Caco-2 (cell line): Measurements from ENCODE around the gene NEURL1B. TPM values are rescaled to one million over a fixed set of nuclear protein-coding genes. Genes with fewer than 3 reads are reported as not detected.

Experiments
- BruUV-seq: library from RNA; stranded (reverse); fragments of 400-500 nt; replicated peaks from 2 replicates; lab custom pipeline; 2021; lab: Mats Ljungman, UMichigan
- CTCF ChIA-PET: fragments of 300-600 bp; sonication (Branson Sonifier 250); formaldehyde crosslinking; loops from one replicate; lab custom pipeline; 2022; ENCODE audit warnings: antibody characterized with exemption; lab: Charles Lee
- POLR2A ChIA-PET: fragments of 300-600 bp; sonication (Branson Sonifier 250); formaldehyde crosslinking; loops from one replicate; lab custom pipeline; 2022; ENCODE audit warnings: antibody characterized with exemption; lab: Charles Lee
- DNase-seq, 2 experiments: peaks; one replicate each; pipeline versions ENCODE4 v3.0.0 to v3.0.0-alpha.2; 2020 to 2022
- H3K27me3 ChIP-seq: replicated peaks from 2 replicates; pipeline ENCODE4 v1.6.0; 2011; ENCODE audit warnings: low read length; ENCODE audit not compliant: control insufficient read depth, insufficient read depth
- H3K36me3 ChIP-seq: 2 replicates; pipeline ENCODE4 v1.5.1; 2011; ENCODE audit warnings: low read length; ENCODE audit not compliant: control insufficient read depth, insufficient read depth
- H3K4me1 ChIP-seq: fragments of 250-450 bp; sonication (Bioruptor Pico); 2 replicates; pipeline ENCODE4 v1.5.1; 2020; ENCODE audit warnings: mild to moderate bottlenecking
- H3K4me3 ChIP-seq: 2 replicates; pipeline ENCODE4 v1.5.1; 2011; ENCODE audit warnings: low read depth, mild to moderate bottlenecking, control low read depth, low read length
- H3K9me3 ChIP-seq: fragments of 250-450 bp; sonication (Bioruptor Pico); 2 replicates; pipeline ENCODE4 v1.5.1; 2020; ENCODE audit warnings: mild to moderate bottlenecking, moderate library complexity
- H3K27ac Mint-ChIP-seq: one replicate; pipeline ENCODE4 v1.8.0; 2022; ENCODE audit warnings: mixed read lengths; ENCODE audit not compliant: unreplicated experiment
- H3K27me3 Mint-ChIP-seq: one replicate; pipeline ENCODE4 v1.8.0; 2022; ENCODE audit warnings: mixed read lengths; ENCODE audit not compliant: insufficient read depth, unreplicated experiment
- H3K36me3 Mint-ChIP-seq: one replicate; pipeline ENCODE4 v1.8.0; 2022; ENCODE audit warnings: mild to moderate bottlenecking, mixed read lengths; ENCODE audit not compliant: insufficient read depth, unreplicated experiment
- H3K4me1 Mint-ChIP-seq: one replicate; pipeline ENCODE4 v1.8.0; 2022; ENCODE audit warnings: low read depth, mixed read lengths; ENCODE audit not compliant: unreplicated experiment
- H3K4me3 Mint-ChIP-seq: one replicate; pipeline ENCODE4 v1.8.0; 2022; ENCODE audit warnings: mild to moderate bottlenecking, moderate library complexity, mixed read lengths; ENCODE audit not compliant: unreplicated experiment
- H3K9me3 Mint-ChIP-seq: one replicate; pipeline ENCODE4 v1.8.0; 2022; ENCODE audit warnings: mixed read lengths; ENCODE audit not compliant: unreplicated experiment
- CTCF ChIP-seq, 2 experiments: fragments of 200-600 bp in 1 of 2; IDR thresholded peaks; 1 replicate in 1 of 2; 2 replicates in 1 of 2; pipeline versions ENCODE4 v1.5.1 to v1.8.0; 2011 to 2022; ENCODE audit warnings: antibody characterized with exemption in 1 of 2, control low read depth in 1 of 2, inconsistent platforms in 1 of 2, low read depth in 1 of 2, low read length in 1 of 2, mild to moderate bottlenecking in 1 of 2, moderate library complexity in 1 of 2; ENCODE audit not compliant: insufficient read depth in 1 of 2, severe bottlenecking in 1 of 2, unreplicated experiment in 1 of 2
- intact Hi-C: fragments of 100-400 bp; cut with micrococcal nuclease; formaldehyde crosslinking; loops from one replicate; pipeline ENCODE4 v1.10.0; 2022; ENCODE audit not compliant: unreplicated experiment
- total RNA-seq: library from RNA; stranded (reverse); gene quantifications from 2 replicates; pipeline ENCODE4 v1.2.3, GENCODE V29; 2022

NEURL1B gene
- total RNA-seq, 1 experiment from 2014 or later: 7.6 TPM

GRCh38 chr5:172637740-172638139 is 3.3 kb upstream of the NEURL1B start:
- no peak overlapping the region for H3K27ac Mint-ChIP-seq
- Histone ChIP-seq H3K27me3 (no peaks in the 10 kb centered on the region), H3K4me3 (no peak overlapping the region), H3K4me1 (peaks cover 6% of the 10 kb centered on the region; the same call in 1 of the 2 replicates), H3K36me3 (no peaks in the 10 kb centered on the region), H3K9me3 (no peaks in the 10 kb centered on the region)
- no peak for DNase-seq
- H3K4me1 Mint-ChIP-seq: no peaks in the 10 kb centered on the region
- CTCF ChIA-PET: interaction anchor here (0.6 to 0.7 kb wide), 2 partner anchors 127 to 321 kb away, joined by 3 read pairs; no protein-coding TSS in a partner anchor
- POLR2A ChIA-PET: no interaction called here
- BruUV-seq: no TSS peak
- intact Hi-C loops: no loop called here
- no peak for TF ChIP-seq CTCF (IDR thresholded peaks at IDR 0.05; ENCODE audit: insufficient read depth in 1 of 2, low read depth in 1 of 2, low read length in 1 of 2, severe bottlenecking in 1 of 2, unreplicated experiment in 1 of 2)
- no peaks in the 10 kb centered on the region for H3K9me3 Mint-ChIP-seq
- no peak overlapping the region for H3K4me3 Mint-ChIP-seq
- H3K27me3 Mint-ChIP-seq: no peaks in the 10 kb centered on the region
- no peaks in the 10 kb centered on the region for H3K36me3 Mint-ChIP-seq

- ChIA-PET POLR2A (no interaction called here), CTCF (interaction anchor here (0.6 to 0.7 kb wide), 2 partner anchors 126 to 320 kb away, joined by 3 read pairs; no protein-coding TSS in a partner anchor)
- Histone ChIP-seq H3K27me3 (no peaks in the 10 kb centered on the region), H3K9me3 (no peaks in the 10 kb centered on the region), H3K4me3 (no peak overlapping the region), H3K36me3 (no peaks in the 10 kb centered on the region), H3K4me1 (peaks cover 6% of the 10 kb centered on the region; the same call in 1 of the 2 replicates)
- no TSS peak for BruUV-seq
- Mint-ChIP-seq H3K36me3 (no peaks in the 10 kb centered on the region), H3K27ac (no peak overlapping the region), H3K9me3 (no peaks in the 10 kb centered on the region), H3K4me1 (no peaks in the 10 kb centered on the region), H3K27me3 (peaks cover 2% of the 10 kb centered on the region), H3K4me3 (no peak overlapping the region)
- DNase-seq: no peak
- TF ChIP-seq CTCF (IDR thresholded peaks at IDR 0.05; ENCODE audit: insufficient read depth in 1 of 2, low read depth in 1 of 2, low read length in 1 of 2, severe bottlenecking in 1 of 2, unreplicated experiment in 1 of 2): no peak
- intact Hi-C loops: no loop called here
Measured at GRCh38 chr5:172638209-172638768, 2.8 kb upstream of the NEURL1B start.

GRCh38 chr5:172640139-172640538 is 924 bp upstream of the NEURL1B start:
- Histone ChIP-seq H3K27me3 (no peaks in the 10 kb centered on the region), H3K4me1 (peaks cover 6% of the 10 kb centered on the region; the same call in 1 of the 2 replicates), H3K36me3 (no peaks in the 10 kb centered on the region), H3K4me3 (no peak overlapping the region), H3K9me3 (no peaks in the 10 kb centered on the region)
- Mint-ChIP-seq H3K27me3 (peaks cover 4% of the 10 kb centered on the region), H3K4me1 (no peaks in the 10 kb centered on the region), H3K27ac (no peak overlapping the region), H3K36me3 (no peaks in the 10 kb centered on the region), H3K9me3 (no peaks in the 10 kb centered on the region), H3K4me3 (peak overlapping the region; percentile 61)
- no TSS peak for BruUV-seq
- intact Hi-C loops: loop anchor here (2.0 to 5.0 kb wide), 2 partner anchors 57 to 163 kb away; no protein-coding TSS in a partner anchor
- CTCF ChIA-PET: no interaction called here
- no peak for TF ChIP-seq CTCF (IDR thresholded peaks at IDR 0.05; ENCODE audit: insufficient read depth in 1 of 2, low read depth in 1 of 2, low read length in 1 of 2, severe bottlenecking in 1 of 2, unreplicated experiment in 1 of 2)
- POLR2A ChIA-PET: no interaction called here
- DNase-seq: no peak
